MCF 10A (cell line): Measurements from ENCODE around the gene ELL2. TPM values are rescaled to one million over a fixed set of nuclear protein-coding genes. Genes with fewer than 3 reads are reported as not detected.

ENCODE experiments used
- BruUV-seq: library from RNA; stranded (reverse); fragments of 400-500 nt; replicated peaks from 2 replicates; lab custom pipeline; 2021; lab: Mats Ljungman, UMichigan
- CTCF ChIA-PET: fragments of 300-600 bp; sonication (Branson Sonifier 250); formaldehyde crosslinking; extraction: SDS; loops from one replicate; lab custom pipeline; 2021; ENCODE audit warnings: antibody characterized with exemption, inconsistent platforms; lab: Yijun Ruan, JAX
- POLR2A ChIA-PET: fragments of 300-600, 350-650 bp; sonication (Branson Sonifier 250); formaldehyde crosslinking; extraction: SDS; loops from one replicate; lab custom pipeline; 2020; ENCODE audit warnings: antibody characterized with exemption, inconsistent platforms; lab: Yijun Ruan, JAX
- DNase-seq: peaks from one replicate; pipeline ENCODE4 v3.0.0-alpha.2; 2018; ENCODE audit not compliant: unreplicated experiment
- H3K27ac Mint-ChIP-seq: one replicate; pipeline ENCODE4 v1.8.0; 2022; ENCODE audit warnings: mild to moderate bottlenecking, low read depth, mixed read lengths; ENCODE audit not compliant: unreplicated experiment
- H3K27me3 Mint-ChIP-seq: one replicate; pipeline ENCODE4 v1.8.0; 2022; ENCODE audit warnings: mixed read lengths; ENCODE audit not compliant: insufficient read depth, unreplicated experiment
- H3K36me3 Mint-ChIP-seq: one replicate; pipeline ENCODE4 v1.8.0; 2022; ENCODE audit warnings: mild to moderate bottlenecking, moderate library complexity, mixed read lengths; ENCODE audit not compliant: insufficient read depth, unreplicated experiment
- H3K4me1 Mint-ChIP-seq: one replicate; pipeline ENCODE4 v1.8.0; 2022; ENCODE audit warnings: mixed read lengths; ENCODE audit not compliant: insufficient read depth, unreplicated experiment
- H3K4me3 Mint-ChIP-seq: one replicate; pipeline ENCODE4 v1.8.0; 2022; ENCODE audit warnings: mild to moderate bottlenecking, moderate library complexity, mixed read lengths; ENCODE audit not compliant: unreplicated experiment
- H3K9me3 Mint-ChIP-seq: one replicate; pipeline ENCODE4 v1.8.0; 2022; ENCODE audit warnings: mixed read lengths; ENCODE audit not compliant: unreplicated experiment
- intact Hi-C: fragments of 100-400 bp; cut with micrococcal nuclease; formaldehyde crosslinking; loops from 2 replicates; pipeline ENCODE4 v1.14.1; 2022
- total RNA-seq: library from RNA; stranded (reverse); gene quantifications from 2 replicates; pipeline ENCODE4 v1.2.3, GENCODE V29; 2022
- TF ChIP-seq, protein P1 (sequence below): fragments of 200-600 bp; IDR thresholded peaks from one replicate; pipeline ENCODE4 v1.8.0; 2022; ENCODE audit warnings: antibody characterized with exemption, mild to moderate bottlenecking; ENCODE audit not compliant: unreplicated experiment

The ELL2 gene
- total RNA-seq, 1 experiment from 2014 or later, result 147 TPM

DNA sequence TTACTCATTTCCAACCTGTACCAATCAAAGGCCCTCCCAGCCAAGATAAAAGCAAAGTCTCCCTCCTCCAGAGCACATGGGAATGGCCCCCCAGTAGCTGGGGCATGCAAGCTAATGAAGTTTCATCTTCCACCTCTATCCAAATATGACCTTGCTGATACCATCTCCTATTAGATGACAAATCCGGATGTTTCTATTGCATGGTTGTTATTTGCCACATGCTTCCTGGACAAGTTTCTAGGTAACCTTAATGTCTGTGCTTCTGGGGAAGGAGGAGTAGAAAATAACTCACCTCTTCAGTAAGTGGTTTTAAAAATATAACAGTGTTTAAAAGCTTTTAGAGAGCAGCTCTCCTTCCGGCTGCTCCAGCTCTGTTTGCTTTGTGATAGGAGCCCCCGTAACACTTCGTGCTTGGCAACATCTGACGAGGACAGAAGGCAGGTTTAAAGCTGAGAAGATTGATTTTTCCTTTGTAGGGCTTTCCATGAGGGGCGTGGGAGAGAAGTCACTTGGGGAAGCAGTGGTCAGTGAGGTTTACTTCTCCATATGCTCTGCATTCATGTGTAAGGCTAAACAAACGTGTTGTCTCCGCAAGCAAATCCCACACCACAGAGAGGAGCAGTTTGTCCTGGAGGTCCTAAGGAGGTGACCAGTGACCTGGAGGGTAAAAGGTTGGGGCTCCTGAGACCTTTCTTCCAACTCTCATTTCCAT is 98.8 kb downstream of the ELL2 start:
- H3K9me3 Mint-ChIP-seq, result no peaks in the 10 kb centered on the region
- CTCF ChIA-PET, result interaction anchor here (0.6 to 6.8 kb wide), 8 partner anchors 9 to 473 kb away, joined by 3 to 57 read pairs (median 4); no protein-coding TSS in a partner anchor
- TF ChIP-seq, protein P1, sequence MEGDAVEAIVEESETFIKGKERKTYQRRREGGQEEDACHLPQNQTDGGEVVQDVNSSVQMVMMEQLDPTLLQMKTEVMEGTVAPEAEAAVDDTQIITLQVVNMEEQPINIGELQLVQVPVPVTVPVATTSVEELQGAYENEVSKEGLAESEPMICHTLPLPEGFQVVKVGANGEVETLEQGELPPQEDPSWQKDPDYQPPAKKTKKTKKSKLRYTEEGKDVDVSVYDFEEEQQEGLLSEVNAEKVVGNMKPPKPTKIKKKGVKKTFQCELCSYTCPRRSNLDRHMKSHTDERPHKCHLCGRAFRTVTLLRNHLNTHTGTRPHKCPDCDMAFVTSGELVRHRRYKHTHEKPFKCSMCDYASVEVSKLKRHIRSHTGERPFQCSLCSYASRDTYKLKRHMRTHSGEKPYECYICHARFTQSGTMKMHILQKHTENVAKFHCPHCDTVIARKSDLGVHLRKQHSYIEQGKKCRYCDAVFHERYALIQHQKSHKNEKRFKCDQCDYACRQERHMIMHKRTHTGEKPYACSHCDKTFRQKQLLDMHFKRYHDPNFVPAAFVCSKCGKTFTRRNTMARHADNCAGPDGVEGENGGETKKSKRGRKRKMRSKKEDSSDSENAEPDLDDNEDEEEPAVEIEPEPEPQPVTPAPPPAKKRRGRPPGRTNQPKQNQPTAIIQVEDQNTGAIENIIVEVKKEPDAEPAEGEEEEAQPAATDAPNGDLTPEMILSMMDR, result no peak
- no TSS peak for BruUV-seq
- H3K36me3 Mint-ChIP-seq, result peaks cover 21% of the 10 kb centered on the region
- no peak for DNase-seq
- POLR2A ChIA-PET, result interaction anchor here (0.6 to 7.5 kb wide), 20 partner anchors 13 to 838 kb away, joined by 3 to 113 read pairs (median 4); partner anchors contain the start of genes ELL2, GLRX and RFESD
- H3K27ac Mint-ChIP-seq, result peak overlapping the region; percentile 99
- intact Hi-C loops, result no loop called here
- peak overlapping the region; percentile 60 for H3K4me3 Mint-ChIP-seq
- no peaks in the 10 kb centered on the region for H3K27me3 Mint-ChIP-seq
- H3K4me1 Mint-ChIP-seq, result peaks cover 67% of the 10 kb centered on the region

DNA sequence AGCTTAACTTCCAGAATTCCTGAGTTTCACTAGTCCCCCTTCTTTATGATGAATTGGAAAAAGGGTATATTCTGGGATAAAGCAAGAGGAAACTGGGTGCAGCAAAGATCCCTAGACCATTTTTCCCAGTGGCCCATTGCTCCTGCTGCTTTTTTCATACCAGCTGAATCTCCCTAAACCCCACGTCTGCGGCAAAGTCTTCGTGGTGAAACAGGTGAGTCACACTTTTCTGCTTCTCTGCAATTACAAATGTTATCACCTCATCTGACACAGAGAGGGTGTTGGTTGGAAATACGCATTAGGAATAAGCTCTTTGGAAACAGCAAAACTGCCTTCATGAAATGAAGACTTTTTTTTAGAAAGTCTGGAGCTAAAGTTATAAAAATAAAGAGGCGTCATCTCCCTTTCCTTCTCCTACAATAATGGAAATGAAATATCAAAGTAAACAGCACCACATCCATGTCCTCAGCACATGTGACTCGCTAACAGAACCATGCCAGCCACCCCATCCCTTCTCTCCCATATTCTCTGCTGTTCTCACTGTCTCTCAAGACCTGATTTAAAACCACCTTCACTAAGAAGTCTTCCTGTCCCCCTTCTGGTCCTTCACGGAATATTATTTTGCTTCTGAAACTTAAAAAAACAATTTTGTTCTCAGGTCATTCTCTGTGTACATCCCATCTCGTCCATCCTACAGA is 99.6 kb downstream of the ELL2 start:
- peak; percentile 90 for DNase-seq
- CTCF ChIA-PET, result interaction anchor here (0.6 to 6.8 kb wide), 11 partner anchors 12 to 473 kb away, joined by 3 to 57 read pairs (median 3); no protein-coding TSS in a partner anchor
- Mint-ChIP-seq H3K4me3 (peak overlapping the region; percentile 60), H3K4me1 (peaks cover 72% of the 10 kb centered on the region), H3K27me3 (no peaks in the 10 kb centered on the region), H3K9me3 (no peaks in the 10 kb centered on the region), H3K27ac (peak overlapping the region; percentile 99), H3K36me3 (peaks cover 21% of the 10 kb centered on the region)
- POLR2A ChIA-PET, result interaction anchor here (0.6 to 7.5 kb wide), 39 partner anchors 13 to 841 kb away, joined by 3 to 113 read pairs (median 4); partner anchors contain the start of genes CAST, ELL2, GLRX and RFESD
- intact Hi-C loops, result no loop called here
- TSS peak; percentile 3 for BruUV-seq
- TF ChIP-seq, protein P1, result peak; percentile 12

DNA sequence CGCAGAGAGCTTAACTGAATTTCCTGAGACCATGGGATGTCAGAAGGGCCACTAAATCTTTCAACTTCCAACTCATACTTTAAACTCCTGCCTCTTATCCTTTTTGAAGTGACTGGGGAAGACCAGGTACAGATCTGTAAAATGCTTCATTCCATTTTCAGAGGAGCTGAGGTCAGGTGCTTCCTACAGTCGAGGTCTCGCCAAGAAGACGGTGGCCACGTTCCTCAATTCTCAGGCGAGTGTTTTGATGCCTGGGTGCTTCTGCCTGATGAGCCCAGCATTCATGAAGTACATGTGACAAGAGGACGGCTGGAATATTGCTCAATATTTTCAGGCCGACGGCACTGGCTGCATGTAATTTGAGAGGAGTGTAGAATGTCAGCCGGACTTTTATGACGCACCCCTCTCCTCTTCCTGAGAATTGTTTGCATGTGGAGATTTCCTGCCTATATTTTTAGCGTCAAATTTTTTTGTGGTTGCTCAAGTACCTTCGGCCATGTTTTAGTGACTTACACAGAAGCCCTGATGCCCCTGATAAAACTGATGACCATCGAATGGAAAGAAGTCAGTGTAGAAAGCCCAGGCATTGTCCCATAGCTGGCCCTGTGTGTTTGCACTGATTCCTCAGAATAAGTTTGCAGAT is 100.3 kb downstream of the ELL2 start:
- TF ChIP-seq, protein P1, result no peak
- peaks cover 21% of the 10 kb centered on the region for H3K36me3 Mint-ChIP-seq
- intact Hi-C loops, result no loop called here
- BruUV-seq, result no TSS peak
- peak overlapping the region; percentile 60 for H3K4me3 Mint-ChIP-seq
- peaks cover 72% of the 10 kb centered on the region for H3K4me1 Mint-ChIP-seq
- H3K27ac Mint-ChIP-seq, result peak overlapping the region; percentile 99
- ChIA-PET POLR2A (interaction anchor here (0.6 to 7.5 kb wide), 40 partner anchors 9 to 842 kb away, joined by 3 to 113 read pairs (median 4); partner anchors contain the start of genes CAST, ELL2, GLRX and RFESD), CTCF (interaction anchor here (0.6 to 6.8 kb wide), 12 partner anchors 13 to 903 kb away, joined by 3 to 57 read pairs (median 3); no protein-coding TSS in a partner anchor)
- no peaks in the 10 kb centered on the region for H3K9me3 Mint-ChIP-seq
- no peaks in the 10 kb centered on the region for H3K27me3 Mint-ChIP-seq
- peak; percentile 98 for DNase-seq
